Activated naive CD4-positive, alpha-beta T cell treated with anti-CD3 and anti-CD28 coated beads for 36 hours (primary cell): ENCODE measurements around the gene OR56A4. TPM values are rescaled to one million over a fixed set of nuclear protein-coding genes. Genes with fewer than 3 reads are reported as not detected.

ENCODE experiments used
- total RNA-seq, 2 experiments: library from RNA; stranded (reverse); gene quantifications; one replicate each; pipeline ENCODE4 v1.2.3, GENCODE V29; 2021

Gene OR56A4
- total RNA-seq, 2 experiments from 2014 or later = not detected

Other genes with a start within 250 kb of the OR56A4 start
- not detected for gene OR52N5, start 223.6 kb downstream of the OR56A4 start, total RNA-seq
- under 1 TPM; 0.07 to 0.15 TPM for gene OR52N1, start 215.7 kb downstream of the OR56A4 start, total RNA-seq
- gene OR52N2, start 198.0 kb downstream of the OR56A4 start, total RNA-seq = not detected
- not detected for gene OR52E6, start 165.0 kb downstream of the OR56A4 start, total RNA-seq
- not detected for gene OR52E8, start 149.3 kb downstream of the OR56A4 start, total RNA-seq
- gene OR52E4, start 126.3 kb downstream of the OR56A4 start, total RNA-seq = not detected
- not detected for gene OR52E5, start 113.7 kb downstream of the OR56A4 start, total RNA-seq
- not detected for gene OR56A3, start 64.7 kb downstream of the OR56A4 start, total RNA-seq
- gene OR56A5, start 38.5 kb downstream of the OR56A4 start, total RNA-seq = not detected
- gene OR52L1, start 20.0 kb downstream of the OR56A4 start, total RNA-seq = not detected
- not detected for gene OR56A1, start 23.8 kb upstream of the OR56A4 start, total RNA-seq
- not detected for gene OR56B4, start 100.7 kb upstream of the OR56A4 start, total RNA-seq
- gene OR52B2, start 163.4 kb upstream of the OR56A4 start, total RNA-seq = not detected
- gene OR52W1, start 192.3 kb upstream of the OR56A4 start, total RNA-seq = not detected
- gene C11orf42, start 198.6 kb upstream of the OR56A4 start, total RNA-seq = not detected
- 10 to 100 TPM; 13.0 to 13.1 TPM for gene FHIP1B, start 227.7 kb upstream of the OR56A4 start, total RNA-seq
- under 1 TPM; 0.10 to 0.12 TPM for gene CNGA4, start 232.1 kb upstream of the OR56A4 start, total RNA-seq